Naive thymus-derived CD8-positive, alpha-beta T cell (primary cell): ENCODE measurements around the gene PSMG3. TPM values are rescaled to one million over a fixed set of nuclear protein-coding genes. Genes with fewer than 3 reads are reported as not detected.

ENCODE experiments used
- ATAC-seq, 2 donors: fragments of 150-1000 bp; cut with Tn5 transposase in 1 of 2; sonication (Bioruptor Pico), chemical (Tn5 transposase) in 1 of 2; 1 replicate in 1 of 2; 2 replicates in 1 of 2; pipeline ENCODE4 v1.10.0; 2021; ENCODE audit warnings: mild to moderate bottlenecking in 2 of 2, moderate library complexity in 2 of 2
- POLR2A ChIA-PET: fragments of 350-600 bp; sonication (Branson Sonifier 250); formaldehyde crosslinking; loops from one replicate; lab custom pipeline; 2021; ENCODE audit warnings: antibody characterized with exemption; lab: Charles Lee
- DNase-seq, 10 donors: peaks; one replicate each; pipeline versions ENCODE4 v3.0.0 to v3.0.0-alpha.2; 2020 to 2022
- H3K27ac Mint-ChIP-seq, 10 donors: one replicate each; pipeline ENCODE4 v1.8.0; 2020 to 2022; ENCODE audit warnings: mild to moderate bottlenecking in 10 of 10, mixed read lengths in 10 of 10, moderate library complexity in 4 of 10, inconsistent platforms in 1 of 10
- H3K27me3 Mint-ChIP-seq, 5 donors: one replicate each; pipeline ENCODE4 v1.8.0; 2021 to 2022; ENCODE audit warnings: mixed read lengths in 5 of 5
- H3K36me3 Mint-ChIP-seq, 3 donors: one replicate each; pipeline ENCODE4 v1.8.0; 2020 to 2022; ENCODE audit warnings: mixed read lengths in 3 of 3, mild to moderate bottlenecking in 2 of 3, inconsistent platforms in 1 of 3
- H3K4me1 Mint-ChIP-seq, 4 donors: one replicate each; pipeline ENCODE4 v1.8.0; 2021 to 2022; ENCODE audit warnings: mixed read lengths in 4 of 4
- H3K4me3 Mint-ChIP-seq, 10 donors: one replicate each; pipeline ENCODE4 v1.8.0; 2020 to 2022; ENCODE audit warnings: mild to moderate bottlenecking in 10 of 10, mixed read lengths in 10 of 10, moderate library complexity in 6 of 10, inconsistent platforms in 1 of 10
- H3K9me3 Mint-ChIP-seq, 9 donors: one replicate each; pipeline ENCODE4 v1.8.0; 2020 to 2022; ENCODE audit warnings: mixed read lengths in 9 of 9, mild to moderate bottlenecking in 3 of 9, inconsistent platforms in 1 of 9, moderate library complexity in 1 of 9
- polyA plus RNA-seq, 3 donors: library from polyadenylated mRNA; unstranded; fragments of 300-500 nt; fragmentation: Illumina TruSeq; gene quantifications; one replicate each; pipeline ENCODE4 v1.2.3, GENCODE V29; 2021
- total RNA-seq, 8 experiments: library from RNA in 2 of 8; stranded (reverse) in 2 of 8; gene quantifications; one replicate each; pipeline ENCODE4 v1.2.3 and lab custom pipeline; 2021 to 2026

Gene PSMG3
- total and polyA plus RNA-seq, 5 experiments from 2014 or later, result 24.3 to 45.8 (median 43.5) TPM

- Mint-ChIP-seq H3K36me3 (no peaks in the 10 kb centered on the region), H3K27me3 (no peaks in the 10 kb centered on the region), H3K27ac (no peak overlapping the region), H3K4me3 (no peak overlapping the region), H3K9me3 (no peaks in the 10 kb centered on the region), H3K4me1 (peaks cover 2 to 8% (median 5%) of the 10 kb centered on the region in 4 donors)
- no peak for DNase-seq
- POLR2A ChIA-PET, result no interaction called here
- no peak for ATAC-seq
These were observed 19.6 kb downstream of the PSMG3 start for GRCh38 chr7:1550005-1550845.

GRCh38 chr7:1549357-1550004 is 20.4 kb downstream of the PSMG3 start:
- Mint-ChIP-seq H3K27ac (no peak overlapping the region), H3K27me3 (no peaks in the 10 kb centered on the region), H3K4me1 (peaks cover 2 to 8% (median 5%) of the 10 kb centered on the region in 4 donors), H3K4me3 (no peak overlapping the region), H3K9me3 (no peaks in the 10 kb centered on the region), H3K36me3 (no peaks in the 10 kb centered on the region)
- DNase-seq, result no peak
- no peak for ATAC-seq
- POLR2A ChIA-PET, result interaction anchor here (1.4 kb wide), 1 partner anchor 15 kb away, joined by 4 read pairs; no protein-coding TSS in a partner anchor

GRCh38 chr7:1548944-1549343 is 20.9 kb downstream of the PSMG3 start:
- Mint-ChIP-seq H3K4me1 (peaks cover 2 to 8% (median 5%) of the 10 kb centered on the region in 4 donors), H3K36me3 (no peaks in the 10 kb centered on the region), H3K27me3 (no peaks in the 10 kb centered on the region), H3K9me3 (no peaks in the 10 kb centered on the region), H3K27ac (peak overlapping the region in 1 of 10 donors; percentile 57), H3K4me3 (no peak overlapping the region)
- ATAC-seq (no peak), DNase-seq (no peak)
- POLR2A ChIA-PET, result interaction anchor here (1.4 kb wide), 1 partner anchor 15 kb away, joined by 4 read pairs; no protein-coding TSS in a partner anchor

GRCh38 chr7:1548438-1548831 is 21.4 kb downstream of the PSMG3 start:
- DNase-seq, result no peak

GRCh38 chr7:1547777-1548437 is 21.9 kb downstream of the PSMG3 start:
- Mint-ChIP-seq H3K27me3 (no peaks in the 10 kb centered on the region), H3K9me3 (no peaks in the 10 kb centered on the region), H3K27ac (peak overlapping the region in 2 of 10 donors; percentile 7 to 85), H3K4me1 (peaks cover 2 to 8% (median 5%) of the 10 kb centered on the region in 4 donors), H3K36me3 (peaks cover 0 to under 1% (median 0%) of the 10 kb centered on the region in 3 donors), H3K4me3 (peak overlapping the region in 1 of 10 donors; percentile 24)
- no peak for DNase-seq
- POLR2A ChIA-PET, result interaction anchor here (1.1 kb wide), 1 partner anchor 35 kb away, joined by 6 read pairs; no protein-coding TSS in a partner anchor
- ATAC-seq, result peak in 1 of 2 donors; percentile 16

More at GRCh38 chr7:1548438-1548831, 21.4 kb downstream of the PSMG3 start:
- POLR2A ChIA-PET, result interaction anchor here (1.1 to 1.4 kb wide), 2 partner anchors 14 to 36 kb away, joined by 4 to 6 read pairs; no protein-coding TSS in a partner anchor
- H3K9me3 Mint-ChIP-seq, result no peaks in the 10 kb centered on the region
- peak overlapping the region in 1 of 10 donors; percentile 24 for H3K4me3 Mint-ChIP-seq
- peak; percentile 14 to 24 for ATAC-seq
- H3K36me3 Mint-ChIP-seq, result no peaks in the 10 kb centered on the region
- peak overlapping the region in 3 of 10 donors; percentile 7 to 85 (median 80) for H3K27ac Mint-ChIP-seq
- no peaks in the 10 kb centered on the region for H3K27me3 Mint-ChIP-seq
- H3K4me1 Mint-ChIP-seq, result peaks cover 2 to 8% (median 5%) of the 10 kb centered on the region in 4 donors

- Mint-ChIP-seq H3K36me3 (peaks cover 0 to 8% (median 0%) of the 10 kb centered on the region in 3 donors), H3K4me3 (no peak overlapping the region), H3K4me1 (peaks cover 2 to 8% (median 5%) of the 10 kb centered on the region in 4 donors), H3K9me3 (no peaks in the 10 kb centered on the region), H3K27me3 (no peaks in the 10 kb centered on the region), H3K27ac (no peak overlapping the region)
- DNase-seq, result no peak
- POLR2A ChIA-PET, result interaction anchor here (1.1 kb wide), 1 partner anchor 34 kb away, joined by 6 read pairs; no protein-coding TSS in a partner anchor
- ATAC-seq, result no peak
These were observed 22.7 kb downstream of the PSMG3 start for GRCh38 chr7:1546909-1547776.

GRCh38 chr7:1546274-1546908 is 23.4 kb downstream of the PSMG3 start:
- POLR2A ChIA-PET, result no interaction called here
- ATAC-seq (no peak), DNase-seq (no peak)
- Mint-ChIP-seq H3K4me1 (peaks cover 2 to 8% (median 5%) of the 10 kb centered on the region in 4 donors), H3K4me3 (no peak overlapping the region), H3K36me3 (peaks cover 0 to 14% (median 0%) of the 10 kb centered on the region in 3 donors), H3K9me3 (no peaks in the 10 kb centered on the region), H3K27ac (no peak overlapping the region), H3K27me3 (no peaks in the 10 kb centered on the region)

- POLR2A ChIA-PET, result no interaction called here
- no peaks in the 10 kb centered on the region for H3K9me3 Mint-ChIP-seq
- no peaks in the 10 kb centered on the region for H3K27me3 Mint-ChIP-seq
- DNase-seq, result no peak
- peak overlapping the region in 2 of 10 donors; percentile 60 to 69 for H3K27ac Mint-ChIP-seq
- peaks cover 2 to 8% (median 5%) of the 10 kb centered on the region in 4 donors for H3K4me1 Mint-ChIP-seq
- no peak overlapping the region for H3K4me3 Mint-ChIP-seq
- peak in 1 of 2 donors; percentile 14 for ATAC-seq
- H3K36me3 Mint-ChIP-seq, result peaks cover 0 to 21% (median 0%) of the 10 kb centered on the region in 3 donors
These were observed 24.2 kb downstream of the PSMG3 start for GRCh38 chr7:1545417-1546246.

GRCh38 chr7:1544896-1545416 is 24.9 kb downstream of the PSMG3 start:
- Mint-ChIP-seq H3K9me3 (no peaks in the 10 kb centered on the region), H3K4me1 (peaks cover 3 to 8% (median 6%) of the 10 kb centered on the region in 4 donors), H3K27ac (peak overlapping the region in 1 of 10 donors; percentile 6), H3K4me3 (no peak overlapping the region), H3K36me3 (peaks cover 0 to 23% (median 0%) of the 10 kb centered on the region in 3 donors), H3K27me3 (no peaks in the 10 kb centered on the region)
- DNase-seq (no peak), ATAC-seq (peak in 1 of 2 donors; percentile 4)
- POLR2A ChIA-PET, result no interaction called here

GRCh38 chr7:1544178-1544895 is 25.5 kb downstream of the PSMG3 start:
- Mint-ChIP-seq H3K4me3 (no peak overlapping the region), H3K9me3 (no peaks in the 10 kb centered on the region), H3K27me3 (no peaks in the 10 kb centered on the region), H3K36me3 (peaks cover 0 to 29% (median 0%) of the 10 kb centered on the region in 3 donors), H3K4me1 (peaks cover 3 to 8% (median 6%) of the 10 kb centered on the region in 4 donors), H3K27ac (peak overlapping the region in 2 of 10 donors; percentile 6 to 29)
- ATAC-seq (peak in 1 of 2 donors; percentile 5), DNase-seq (no peak)
- POLR2A ChIA-PET, result interaction anchor here (1.8 to 1.9 kb wide), 2 partner anchors 9 to 12 kb away, joined by 4 to 6 read pairs; no protein-coding TSS in a partner anchor
